GM21529 (cell line): ENCODE results near the gene CRB1.
"Not testable (repeated sequence)": the region's sequence is repeated elsewhere in the genome, so short reads cannot be mapped to it uniquely, and the experiment has no call there.

ENCODE experiments used
- ATAC-seq: cut with Tn5 transposase; IDR thresholded peaks from one replicate; pipeline ENCODE4 v1.9.1; 2021; ENCODE audit not compliant: unreplicated experiment

The CRB1 gene

DNA sequence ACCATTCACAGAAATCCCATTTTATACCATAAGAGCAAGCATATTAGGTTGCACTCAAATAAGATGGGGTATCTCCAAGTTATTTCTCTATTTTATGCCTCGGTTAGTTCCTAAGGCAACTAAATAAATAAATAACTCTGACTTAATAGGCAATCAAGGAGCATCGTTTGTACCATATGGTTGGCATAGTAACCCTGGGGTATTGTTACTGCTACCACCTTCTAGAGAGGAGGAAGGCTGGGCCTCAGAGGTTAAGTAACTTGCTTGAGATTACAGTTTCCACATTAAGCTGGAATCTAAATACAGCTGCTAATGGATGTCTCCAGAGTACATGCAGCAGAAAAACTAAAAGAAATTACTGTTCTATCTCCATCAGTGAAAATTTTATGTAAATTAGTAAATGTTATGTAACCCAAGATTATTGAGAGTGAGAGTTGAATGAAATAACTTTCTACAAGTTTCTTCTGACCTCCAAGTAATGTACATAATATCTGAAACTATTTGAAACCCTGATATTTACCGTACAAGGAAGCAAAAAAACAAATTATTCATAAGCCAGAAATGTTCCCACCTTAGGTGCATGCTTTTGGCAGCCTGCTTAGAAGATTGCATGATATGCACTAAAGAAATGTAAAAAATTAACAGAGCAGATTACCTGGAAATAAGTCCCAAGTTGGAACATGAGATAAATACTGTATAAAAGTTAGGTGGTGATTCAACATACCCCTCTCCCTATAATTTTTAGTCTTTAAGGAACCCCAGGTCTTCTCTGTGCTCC, 127.0 kb downstream of the CRB1 start:
- ATAC-seq = no peak

DNA sequence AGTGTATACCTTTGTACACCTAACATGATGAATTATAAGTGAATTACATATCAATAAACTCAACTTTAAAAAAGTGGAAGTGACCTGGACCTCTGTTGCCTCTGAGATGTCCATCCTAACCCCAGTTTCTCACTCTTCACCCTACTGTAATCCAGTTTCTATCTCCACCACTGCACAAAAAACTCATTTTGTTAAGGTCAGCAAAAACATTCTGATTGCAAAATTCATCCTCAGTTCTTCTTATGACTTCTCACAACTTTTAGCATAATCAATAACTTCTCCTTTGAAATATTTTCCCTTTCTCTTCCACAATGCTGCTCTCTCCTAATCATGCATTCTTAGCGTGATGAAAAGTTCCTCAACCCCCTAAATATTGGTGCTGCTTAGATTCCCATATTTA, 129.8 kb downstream of the CRB1 start:
- no peak for ATAC-seq

DNA sequence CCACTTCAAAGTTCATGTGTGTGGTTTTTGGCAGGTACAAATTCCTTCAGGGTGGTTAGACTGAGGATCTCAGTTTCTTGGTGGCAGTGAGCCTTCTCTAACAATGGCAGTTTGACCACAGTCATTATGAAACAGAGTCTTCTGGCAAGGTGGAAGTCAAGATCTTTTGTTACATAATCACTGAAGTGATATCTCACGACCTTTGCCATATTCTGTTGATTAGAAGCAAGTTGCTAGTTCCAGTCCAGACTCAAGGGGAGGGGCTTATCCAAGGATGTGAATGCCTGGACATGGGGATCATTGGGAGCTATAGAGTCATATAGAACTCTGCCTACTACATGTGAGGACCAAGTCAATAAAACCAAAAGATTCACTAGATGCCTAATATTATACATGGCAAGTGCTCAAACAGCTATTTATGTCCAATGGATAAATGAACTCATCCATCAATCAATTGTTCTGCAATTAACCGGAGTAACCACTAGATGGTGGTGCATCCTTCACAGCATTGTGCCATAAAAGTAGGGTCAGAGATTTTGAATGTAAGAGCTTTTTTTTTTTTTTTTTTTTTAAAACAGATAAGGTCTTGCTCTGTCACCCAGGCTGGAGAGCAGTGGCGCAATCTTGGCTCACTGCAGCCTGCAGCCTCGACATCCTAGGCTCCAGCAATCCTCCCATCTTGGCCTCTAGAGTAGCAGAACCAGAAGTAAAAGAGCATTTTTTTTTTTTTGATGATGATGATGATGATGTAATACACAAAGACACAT, 131.9 kb downstream of the CRB1 start:
- ATAC-seq = peak; percentile 91

DNA sequence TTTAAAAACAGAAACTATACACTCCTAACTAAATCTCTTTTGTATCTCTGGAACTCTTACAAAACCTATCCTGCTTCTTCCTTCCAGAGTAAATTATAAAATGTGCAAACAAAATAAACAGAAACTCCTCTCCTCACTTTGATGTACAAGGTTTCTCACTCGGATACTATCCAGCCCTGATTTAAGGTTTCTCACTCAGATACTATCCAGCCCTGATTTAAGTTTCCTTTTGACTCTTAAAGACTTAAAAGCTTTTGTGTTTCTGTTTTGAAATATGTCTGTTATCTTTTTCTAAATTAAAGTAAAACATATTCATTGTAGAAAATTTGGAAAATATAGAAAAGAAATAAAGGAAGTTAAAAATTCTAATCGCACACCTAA, 132.5 kb downstream of the CRB1 start:
- ATAC-seq = no peak

DNA sequence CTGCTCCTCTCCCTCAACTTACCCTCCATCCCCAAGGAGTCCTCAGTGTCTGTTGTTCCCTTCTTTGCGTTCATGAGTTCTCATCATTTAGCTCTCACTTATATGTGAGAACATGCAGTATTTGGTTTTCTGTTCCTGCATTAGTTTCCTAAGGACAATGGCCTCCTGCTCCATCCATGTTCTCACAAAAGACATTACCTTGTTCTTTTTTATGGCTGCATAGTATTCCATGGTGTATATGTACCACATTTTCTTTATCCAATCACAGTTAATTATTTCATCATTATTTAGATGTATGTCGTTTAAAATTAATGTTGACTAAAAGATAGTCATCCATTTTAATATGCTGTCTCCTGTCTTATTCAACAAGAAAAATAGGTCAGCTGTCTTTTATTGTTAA, 134.1 kb downstream of the CRB1 start:
- ATAC-seq = no peak

DNA sequence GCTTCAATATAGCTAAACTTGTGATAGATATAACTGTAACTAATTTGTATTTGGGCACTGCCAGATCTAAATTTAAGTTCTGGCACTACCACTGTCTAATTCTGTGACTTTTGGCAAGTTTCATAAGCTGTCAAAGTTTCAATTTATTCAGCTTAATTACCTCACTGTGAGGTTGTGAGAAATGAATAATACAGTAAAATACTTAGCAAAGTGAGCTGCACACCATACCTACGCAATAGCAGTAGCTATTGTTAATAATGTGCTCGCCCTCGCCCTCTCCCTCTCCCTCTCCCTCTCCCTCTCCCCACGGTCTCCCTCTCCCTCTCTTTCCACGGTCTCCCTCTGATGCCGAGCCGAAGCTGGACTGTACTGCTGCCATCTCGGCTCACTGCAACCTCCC, 136.7 kb downstream of the CRB1 start:
- ATAC-seq = not testable (repeated sequence)

DNA sequence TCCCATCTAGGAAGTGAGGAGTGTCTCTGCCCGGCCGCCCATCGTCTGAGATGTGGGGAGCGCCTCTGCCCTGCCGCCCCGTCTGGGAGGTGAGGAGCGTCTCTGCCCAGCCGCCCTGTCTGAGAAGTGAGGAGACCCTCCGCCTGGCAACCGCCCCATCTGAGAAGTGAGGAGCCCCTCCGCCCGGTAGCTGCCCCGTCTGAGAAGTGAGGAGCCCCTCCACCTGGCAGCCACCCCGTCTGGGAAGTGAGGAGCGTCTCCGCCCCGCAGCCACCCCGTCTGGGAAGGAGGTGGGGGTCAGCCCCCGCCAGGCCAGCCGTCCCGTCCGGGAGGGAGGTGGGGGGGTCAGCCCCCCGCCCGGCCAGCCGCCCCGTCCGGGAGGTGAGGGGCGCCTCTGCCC, 137.6 kb downstream of the CRB1 start:
- ATAC-seq = not testable (repeated sequence)

DNA sequence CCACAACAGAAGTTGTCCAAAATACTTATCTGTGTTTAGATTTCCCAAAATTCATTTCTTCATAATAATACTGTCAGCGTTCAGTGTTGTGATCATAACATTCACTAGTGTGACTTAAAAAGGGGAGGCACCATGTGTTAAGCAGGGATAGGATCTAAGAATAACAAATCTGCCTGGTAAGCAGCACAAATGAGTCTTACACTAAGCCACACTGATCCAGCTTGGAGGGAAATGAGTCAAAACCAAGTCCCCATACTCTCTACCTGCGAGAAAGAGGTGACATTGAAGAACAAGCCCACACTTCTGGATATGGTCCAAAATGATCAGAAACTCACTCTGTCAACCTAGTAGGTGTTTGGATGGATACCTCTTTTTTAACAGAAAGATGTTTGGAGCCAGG, 145.5 kb downstream of the CRB1 start:
- ATAC-seq = no peak

DNA sequence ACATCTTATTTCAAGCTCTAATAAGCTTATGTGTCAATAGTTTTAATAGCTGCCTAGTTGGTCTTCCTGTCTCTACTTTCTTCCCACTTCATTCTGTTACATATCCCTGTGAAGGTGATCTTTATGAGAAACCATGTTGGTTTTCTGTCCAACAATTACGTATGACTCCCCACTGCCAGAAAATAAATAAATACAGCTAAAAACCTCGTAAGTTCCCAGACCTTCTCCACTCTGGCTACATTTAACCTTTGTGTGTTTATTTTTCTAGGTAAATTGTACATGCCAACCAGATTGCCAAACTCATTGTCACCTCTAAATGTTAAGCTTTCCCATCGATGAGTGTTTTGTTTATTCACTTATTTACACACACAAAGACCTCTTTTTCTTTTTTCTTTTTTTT, 147.2 kb downstream of the CRB1 start:
- ATAC-seq = no peak

DNA sequence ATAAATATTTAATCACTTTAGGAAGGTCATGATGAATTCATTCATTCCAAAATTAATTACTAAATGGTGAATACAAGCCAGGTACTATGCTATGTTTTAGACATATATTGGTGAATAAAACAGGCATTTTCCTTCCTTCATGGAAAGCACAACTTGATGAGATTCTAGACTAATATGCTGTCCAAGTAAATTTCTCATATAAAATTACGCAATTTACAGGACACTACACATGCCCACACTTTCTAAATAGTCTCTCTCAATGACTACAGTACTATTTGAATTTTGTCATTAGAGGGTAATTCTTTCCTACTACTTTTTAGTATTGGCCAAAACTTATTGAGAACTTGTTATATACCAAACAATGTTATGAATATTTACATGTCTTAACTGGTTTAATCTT, 150.6 kb downstream of the CRB1 start:
- ATAC-seq = no peak

DNA sequence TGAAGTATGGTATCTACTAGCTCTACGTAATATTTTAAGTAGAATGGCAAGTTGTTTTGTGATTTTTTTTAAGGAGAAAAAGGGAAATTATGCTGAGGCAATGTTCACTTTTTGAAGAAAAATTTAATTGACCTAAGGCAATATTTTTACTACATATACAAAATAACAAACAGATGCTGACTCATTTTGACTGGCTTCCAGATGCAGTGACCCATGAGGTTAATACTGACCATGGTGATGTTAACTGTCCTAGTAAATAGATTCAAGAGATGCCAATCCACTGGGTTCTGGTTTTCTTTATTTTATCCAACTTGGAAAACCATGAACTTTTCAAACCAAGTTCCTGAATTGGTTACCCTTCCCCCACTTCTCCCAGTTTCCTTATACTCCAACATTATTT, 154.9 kb downstream of the CRB1 start:
- ATAC-seq = no peak

DNA sequence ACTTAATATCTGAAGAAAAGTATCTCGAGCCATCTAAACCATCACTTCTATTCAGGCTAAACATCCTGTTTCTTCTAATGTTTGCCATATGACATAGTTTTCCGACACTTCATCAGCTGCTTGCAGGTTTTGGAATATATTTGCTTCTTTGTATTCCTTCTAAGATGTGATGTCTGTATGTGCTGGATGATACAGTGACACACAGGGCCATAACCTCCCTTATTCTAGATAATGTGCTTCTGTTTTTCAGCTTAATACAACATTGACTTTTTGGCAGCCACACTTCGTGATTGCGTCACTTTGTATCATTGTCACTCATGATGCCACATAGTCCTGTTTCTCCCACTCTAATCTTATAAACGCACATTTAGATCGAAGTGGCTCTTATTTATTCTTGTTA, 156.3 kb downstream of the CRB1 start:
- ATAC-seq = no peak

DNA sequence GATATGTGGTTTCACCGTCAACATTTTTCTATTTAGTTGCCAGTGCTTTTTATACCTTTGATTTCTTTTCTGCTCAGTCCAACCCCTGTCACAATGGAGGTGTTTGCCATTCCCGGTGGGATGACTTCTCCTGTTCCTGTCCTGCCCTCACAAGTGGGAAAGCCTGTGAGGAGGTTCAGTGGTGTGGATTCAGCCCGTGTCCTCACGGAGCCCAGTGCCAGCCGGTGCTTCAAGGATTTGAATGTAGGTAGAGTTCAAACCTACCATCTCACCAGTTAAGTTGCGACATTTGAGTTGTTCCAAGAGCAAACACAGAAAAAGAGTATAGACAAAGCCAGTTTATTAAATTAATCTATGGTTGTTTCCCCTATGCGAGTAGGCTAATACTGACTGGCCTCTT, 161.3 kb downstream of the CRB1 start:
- ATAC-seq = no peak

DNA sequence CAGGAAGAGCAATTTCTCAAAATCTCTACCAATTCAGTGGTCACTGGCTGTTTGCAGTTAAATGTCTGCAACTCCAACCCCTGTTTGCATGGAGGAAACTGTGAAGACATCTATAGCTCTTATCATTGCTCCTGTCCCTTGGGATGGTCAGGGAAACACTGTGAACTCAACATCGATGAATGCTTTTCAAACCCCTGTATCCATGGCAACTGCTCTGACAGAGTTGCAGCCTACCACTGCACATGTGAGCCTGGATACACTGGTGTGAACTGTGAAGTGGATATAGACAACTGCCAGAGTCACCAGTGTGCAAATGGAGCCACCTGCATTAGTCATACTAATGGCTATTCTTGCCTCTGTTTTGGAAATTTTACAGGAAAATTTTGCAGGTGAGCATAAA, 167.2 kb downstream of the CRB1 start:
- no peak for ATAC-seq

DNA sequence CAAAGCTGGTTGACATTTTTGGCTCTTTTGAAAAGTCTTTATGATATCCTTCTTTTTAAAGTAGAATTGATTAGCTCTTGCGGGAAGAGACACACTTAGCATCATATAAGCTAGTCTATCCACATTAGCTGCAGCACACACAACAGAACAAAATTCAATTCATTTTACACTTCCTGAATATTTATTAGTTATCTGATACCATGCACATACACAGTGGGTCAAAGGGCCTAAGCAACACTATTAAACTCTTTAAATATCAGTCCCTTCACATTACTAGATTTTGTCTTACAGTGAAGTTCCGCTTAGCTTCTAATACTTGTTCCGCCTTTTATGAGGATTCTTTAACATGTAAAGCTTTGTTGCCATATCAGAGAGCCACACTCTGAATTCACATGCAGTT, 169.5 kb downstream of the CRB1 start:
- ATAC-seq = no peak

DNA sequence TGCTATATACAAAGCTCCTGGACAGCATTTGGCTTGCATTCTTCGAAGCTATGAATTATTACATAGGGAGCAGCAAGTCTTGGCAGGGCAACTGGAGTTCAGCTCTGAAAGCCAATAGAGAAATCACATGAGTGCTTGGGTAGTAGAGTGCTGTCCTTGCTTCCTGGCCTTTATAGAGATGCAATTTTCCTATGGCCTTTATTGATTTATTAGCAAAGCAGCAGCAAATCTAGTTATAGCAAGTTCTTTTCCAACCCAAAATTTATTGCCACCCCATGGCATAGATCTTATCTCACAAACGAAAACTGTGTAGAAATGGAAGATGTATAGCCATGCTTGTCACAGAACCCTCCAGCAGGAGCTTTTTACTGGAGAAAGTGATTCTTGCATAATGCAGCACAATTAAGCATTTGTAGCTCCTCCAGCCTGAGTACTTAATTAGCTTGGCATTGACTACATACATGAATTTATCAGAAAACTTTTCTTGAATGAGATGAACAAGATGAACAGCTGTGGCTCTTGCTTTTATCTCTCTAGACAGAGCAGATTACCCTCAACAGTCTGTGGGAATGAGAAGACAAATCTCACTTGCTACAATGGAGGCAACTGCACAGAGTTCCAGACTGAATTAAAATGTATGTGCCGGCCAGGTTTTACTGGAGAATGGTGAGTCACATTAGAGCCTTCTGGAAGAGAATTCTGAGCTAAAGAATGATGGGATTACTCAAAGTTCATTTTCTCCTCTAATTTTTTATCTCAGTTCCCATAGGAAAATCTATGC, 170.1 kb downstream of the CRB1 start:
- ATAC-seq = no peak

DNA sequence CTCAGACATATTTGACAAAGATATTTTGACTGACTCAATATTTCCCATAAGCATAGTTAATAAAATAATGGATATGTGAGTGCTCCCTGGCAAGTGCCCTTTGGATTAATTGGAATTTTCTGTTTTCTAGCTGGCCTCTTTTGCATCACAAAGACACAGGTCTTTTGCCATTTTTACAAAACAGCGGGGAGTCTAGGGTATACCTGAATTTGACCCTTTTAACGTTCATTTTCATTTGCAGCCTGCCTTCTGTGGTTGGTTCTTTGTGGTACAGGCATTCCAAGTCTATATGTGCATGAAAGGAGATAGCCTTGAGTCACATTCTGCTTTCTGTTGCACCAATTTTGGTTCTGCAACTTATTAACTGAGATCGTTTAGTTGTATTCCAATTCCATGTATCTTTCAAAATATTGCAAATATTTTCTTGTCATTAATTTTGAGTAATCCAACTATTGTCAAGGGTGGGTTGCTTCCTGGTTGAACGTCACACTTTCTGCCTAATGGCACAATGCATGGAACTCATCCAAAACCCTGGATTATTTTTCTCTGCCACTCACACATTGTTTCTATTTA, 171.7 kb downstream of the CRB1 start:
- ATAC-seq = no peak

DNA sequence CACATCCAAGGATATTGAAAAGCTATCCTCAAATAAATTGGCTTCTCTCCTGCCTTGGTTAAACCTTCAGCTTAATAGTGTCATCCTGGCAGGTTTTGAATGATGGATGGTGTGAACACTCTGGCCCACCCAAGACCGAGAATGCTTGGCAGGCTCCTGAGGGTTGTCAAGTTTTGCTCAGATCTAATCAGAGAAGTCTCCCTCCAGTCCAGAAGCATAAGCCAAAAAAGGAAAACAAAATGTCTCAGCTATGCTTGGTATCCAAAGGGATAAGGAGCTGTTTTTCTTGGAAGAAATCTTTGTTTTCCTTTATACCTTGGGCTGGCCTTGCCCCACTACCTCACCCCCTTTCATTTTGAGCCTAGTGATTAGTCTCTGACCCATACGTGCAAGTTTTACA, 172.7 kb downstream of the CRB1 start:
- ATAC-seq = no peak

DNA sequence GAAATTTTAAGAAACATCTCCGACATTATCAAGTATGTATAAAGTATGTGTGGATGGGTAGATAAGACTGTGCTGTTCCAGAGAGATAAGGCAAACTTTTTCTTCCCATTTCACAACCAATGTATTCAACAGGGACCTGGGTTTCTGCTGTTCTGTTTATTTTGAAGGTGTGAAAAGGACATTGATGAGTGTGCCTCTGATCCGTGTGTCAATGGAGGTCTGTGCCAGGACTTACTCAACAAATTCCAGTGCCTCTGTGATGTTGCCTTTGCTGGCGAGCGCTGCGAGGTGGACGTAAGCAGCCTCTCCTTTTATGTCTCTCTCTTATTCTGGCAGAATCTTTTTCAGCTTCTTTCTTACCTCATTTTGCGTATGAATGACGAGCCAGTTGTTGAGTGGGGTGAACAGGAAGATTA, 174.0 kb downstream of the CRB1 start:
- ATAC-seq = no peak

DNA sequence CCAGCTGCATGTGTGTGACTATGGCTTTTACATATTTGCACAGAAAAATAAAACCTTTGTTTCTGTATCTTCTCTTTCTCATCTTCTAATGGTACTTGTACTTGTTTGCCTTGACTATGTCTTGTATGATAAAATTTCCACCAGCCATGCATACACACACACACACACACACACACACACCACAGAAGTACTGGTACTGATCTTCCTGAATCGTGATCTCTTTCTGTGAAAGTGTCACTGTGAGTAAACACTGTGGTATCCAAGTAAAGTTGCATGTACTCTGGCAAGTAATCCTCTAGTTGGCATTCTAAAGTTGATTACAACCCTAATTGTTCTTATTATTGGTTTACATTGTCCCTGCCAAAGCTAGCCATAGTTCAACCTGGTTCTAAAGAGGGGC, 176.7 kb downstream of the CRB1 start:
- no peak for ATAC-seq

DNA sequence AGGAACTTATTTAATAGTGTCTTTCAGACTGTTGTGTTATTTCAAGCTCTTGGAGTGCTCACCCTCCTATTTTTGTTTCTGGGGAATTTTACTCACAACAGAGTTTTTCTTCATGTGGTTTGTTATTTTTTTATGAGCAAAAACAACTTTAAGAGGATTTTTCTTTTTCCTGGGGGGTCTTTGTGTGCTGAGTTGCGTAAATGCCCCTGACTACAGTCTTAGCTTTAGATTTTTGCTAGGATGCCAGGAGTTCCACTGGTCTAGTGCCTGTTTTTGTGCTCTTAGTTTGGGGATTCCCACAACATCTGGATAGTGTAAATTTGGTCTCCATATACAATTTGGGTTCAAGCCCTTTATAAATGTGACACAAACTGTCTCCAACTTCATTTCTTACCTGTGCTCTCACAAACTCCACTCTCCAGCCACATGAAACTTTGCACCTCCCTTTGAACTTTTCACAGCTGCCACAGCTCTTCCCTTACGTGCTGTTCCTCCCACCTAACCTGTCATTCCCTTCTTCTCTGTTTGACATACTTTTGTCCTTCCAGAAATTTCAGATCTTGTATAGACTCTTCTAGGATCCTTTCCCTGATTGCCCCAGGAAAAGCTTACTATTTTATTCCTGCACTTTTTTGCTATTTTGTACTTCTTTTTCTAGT, 180.2 kb downstream of the CRB1 start:
- no peak for ATAC-seq
